Astrocyte of the hippocampus (primary cell): ENCODE measurements around the gene POLD2.

ENCODE experiments used
- DNase-seq: peaks from one replicate; pipeline ENCODE4 v3.0.0; 2011; ENCODE audit warnings: low read depth, low spot score

POLD2 gene

DNA sequence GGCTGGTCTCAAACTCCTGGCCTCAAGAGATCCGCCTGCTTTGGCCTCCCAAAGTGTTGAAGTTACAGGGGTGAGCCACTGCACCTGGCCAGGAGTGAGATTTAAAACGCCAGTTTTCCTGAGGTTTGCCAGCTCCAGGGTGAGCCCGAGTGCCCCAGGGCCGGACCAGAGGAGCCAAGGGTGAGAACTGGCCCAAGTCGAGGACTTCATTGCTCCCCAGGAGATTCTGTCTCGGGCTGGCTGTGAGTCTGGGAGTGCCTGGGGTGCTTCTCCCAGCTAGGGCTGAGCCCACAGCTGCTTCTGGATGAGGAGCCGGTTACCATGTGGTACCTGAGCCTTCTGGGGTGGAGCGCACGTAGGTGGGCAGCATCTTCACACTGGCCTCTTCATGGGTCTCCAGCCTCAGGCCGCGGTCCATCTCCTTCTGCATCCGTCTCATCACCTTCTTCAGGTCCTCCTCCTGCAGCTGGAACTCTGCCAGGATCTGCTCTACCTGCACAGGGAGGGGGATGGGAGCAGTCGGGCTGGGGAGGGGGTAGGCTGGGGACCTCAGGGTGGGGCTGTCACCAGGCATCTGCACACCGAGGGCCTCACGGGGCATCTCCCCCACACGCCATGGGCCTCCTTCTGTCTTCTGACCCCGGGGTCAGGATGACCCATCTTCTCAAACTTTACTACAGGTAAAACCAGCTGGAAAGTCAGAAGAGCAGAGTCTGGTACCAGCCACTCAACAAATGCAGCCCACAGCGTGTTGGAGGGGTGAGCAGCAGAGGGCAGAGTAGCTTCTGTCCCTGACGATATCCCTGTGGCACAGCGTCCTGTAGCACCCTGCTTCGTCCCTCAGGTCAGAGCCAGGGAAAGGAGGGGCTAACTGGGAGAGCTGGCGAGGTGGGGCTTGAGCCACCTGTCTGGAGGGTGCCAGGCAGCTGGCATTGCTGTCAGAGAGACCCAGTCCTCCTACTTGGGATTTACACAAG is 29.9 kb upstream of the POLD2 start:
- DNase-seq, result no peak

DNA sequence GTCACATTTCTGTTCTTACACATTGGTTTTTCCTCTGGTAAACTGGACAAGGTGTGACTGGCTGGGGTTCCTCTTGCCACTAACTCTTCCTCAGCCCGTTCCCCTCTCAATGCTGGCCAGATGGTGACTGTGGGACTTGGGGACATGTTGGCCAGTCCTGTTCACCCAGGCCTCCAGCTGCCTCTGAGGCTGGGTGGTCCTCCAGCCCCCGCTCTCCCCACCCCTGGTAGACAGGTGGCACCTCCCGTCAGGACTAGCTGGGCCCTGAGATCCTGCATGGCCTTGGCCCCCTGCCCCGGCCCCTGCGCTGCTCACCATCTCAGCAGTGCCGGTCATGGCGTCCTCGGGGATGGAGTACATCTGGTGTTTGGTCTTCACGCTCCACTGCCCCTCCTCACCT is 28.6 kb upstream of the POLD2 start:
- no peak for DNase-seq

DNA sequence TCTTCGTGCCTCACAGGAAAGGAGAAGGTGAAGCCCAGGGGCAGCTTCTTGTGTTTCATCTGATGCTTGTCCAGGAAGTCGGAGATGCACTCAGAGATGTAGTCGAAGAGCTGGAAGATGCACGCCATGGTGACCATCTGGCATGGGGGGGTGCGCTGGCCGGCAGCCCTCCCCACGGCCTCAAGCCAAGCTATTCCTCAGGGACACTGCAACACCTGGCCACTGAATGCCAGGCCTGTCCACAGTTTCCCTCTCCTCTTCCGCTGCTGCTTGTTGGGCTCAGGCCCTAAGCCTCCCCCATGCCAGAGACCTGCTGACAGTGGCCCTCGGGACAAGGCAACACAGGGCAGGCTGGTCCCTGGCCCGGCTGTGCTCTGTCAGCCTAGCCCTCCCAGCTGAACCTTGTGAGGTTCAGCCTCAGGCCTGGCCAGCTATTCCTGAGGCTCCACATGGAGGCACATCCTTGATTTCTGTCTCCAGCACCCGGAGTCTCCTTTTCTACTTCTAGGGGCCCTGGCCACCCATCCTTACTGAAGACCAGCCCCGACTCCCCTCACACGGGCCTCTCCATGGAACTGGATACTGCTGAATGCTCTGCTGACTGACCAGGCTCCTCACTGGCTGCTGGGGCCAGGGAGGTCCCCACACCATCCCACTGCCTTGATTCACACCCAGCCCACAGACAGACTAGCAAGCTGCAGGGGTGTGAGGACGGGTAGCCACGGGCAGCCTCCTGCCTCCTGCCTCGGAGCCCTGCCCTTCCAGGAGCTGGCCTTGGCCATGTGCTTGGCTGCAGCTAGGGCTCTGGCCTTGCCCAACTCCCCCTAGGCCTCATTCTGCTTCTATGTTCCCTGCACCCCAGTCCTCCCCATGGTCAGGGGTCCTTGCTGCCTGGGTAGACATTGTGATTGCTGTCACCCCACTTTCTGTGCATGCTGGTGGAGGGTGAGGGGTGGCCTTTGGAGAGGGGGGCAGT is 27.9 kb upstream of the POLD2 start:
- no peak for DNase-seq

DNA sequence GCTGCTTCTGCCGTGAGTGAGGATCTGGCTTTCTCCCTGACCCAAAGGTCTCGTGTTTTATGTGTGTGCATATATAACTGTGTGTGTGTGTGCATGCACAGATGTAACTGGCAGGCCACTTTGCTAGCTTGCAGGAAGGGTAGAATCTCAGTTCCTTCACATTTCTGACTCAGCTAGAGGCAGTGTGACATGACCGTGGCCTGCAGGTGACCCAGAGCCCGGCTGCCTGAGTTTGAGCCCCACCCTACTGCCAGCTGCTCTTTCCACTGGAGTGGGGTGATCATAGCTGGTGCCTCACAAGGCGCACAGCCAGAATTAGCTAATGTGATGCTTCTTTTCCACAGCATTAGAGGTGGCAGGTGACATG is 27.1 kb upstream of the POLD2 start:
- DNase-seq, result no peak

DNA sequence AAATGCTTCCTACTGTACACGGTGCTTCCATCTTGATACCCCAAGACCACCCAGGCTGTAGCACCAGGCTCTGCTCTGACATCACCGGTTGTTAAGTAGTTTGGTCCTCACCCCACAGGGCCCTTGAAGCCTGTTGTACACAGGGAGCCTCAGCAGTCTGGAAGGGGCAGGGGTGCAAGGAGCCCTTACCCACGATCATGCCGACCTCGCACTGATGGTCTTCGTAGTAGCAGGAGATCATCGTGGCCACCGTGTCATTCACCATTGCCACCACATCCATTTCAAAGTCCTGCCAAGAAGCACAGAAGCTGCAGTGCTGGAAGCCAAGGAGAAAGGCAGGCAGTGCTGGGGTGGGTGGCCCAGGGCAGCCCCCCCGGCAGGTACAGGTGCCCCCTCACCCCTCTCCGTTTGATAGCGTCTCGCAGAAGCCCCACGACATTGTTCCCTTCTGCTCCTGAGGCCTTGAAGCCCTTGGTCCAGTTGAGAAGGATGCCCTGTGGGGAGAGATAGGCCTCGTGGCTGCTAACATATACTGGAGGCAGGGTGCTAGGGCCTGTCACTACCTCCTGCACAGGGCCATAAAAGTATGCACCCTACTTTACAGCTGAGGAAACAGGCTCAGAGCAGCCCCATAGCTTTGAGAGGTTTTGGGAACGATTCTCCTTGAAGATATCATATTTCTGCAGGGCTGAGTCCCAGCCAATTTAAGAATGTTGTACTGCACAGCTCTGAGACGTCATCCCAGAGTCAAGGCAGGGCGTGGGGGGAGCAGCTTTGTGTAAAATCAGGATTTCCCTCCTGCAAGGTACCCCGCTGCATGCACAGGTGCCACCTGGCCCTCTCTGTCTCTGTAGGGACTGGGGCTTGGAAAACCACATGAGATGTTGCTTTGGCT is 26.5 kb upstream of the POLD2 start:
- DNase-seq, result no peak

DNA sequence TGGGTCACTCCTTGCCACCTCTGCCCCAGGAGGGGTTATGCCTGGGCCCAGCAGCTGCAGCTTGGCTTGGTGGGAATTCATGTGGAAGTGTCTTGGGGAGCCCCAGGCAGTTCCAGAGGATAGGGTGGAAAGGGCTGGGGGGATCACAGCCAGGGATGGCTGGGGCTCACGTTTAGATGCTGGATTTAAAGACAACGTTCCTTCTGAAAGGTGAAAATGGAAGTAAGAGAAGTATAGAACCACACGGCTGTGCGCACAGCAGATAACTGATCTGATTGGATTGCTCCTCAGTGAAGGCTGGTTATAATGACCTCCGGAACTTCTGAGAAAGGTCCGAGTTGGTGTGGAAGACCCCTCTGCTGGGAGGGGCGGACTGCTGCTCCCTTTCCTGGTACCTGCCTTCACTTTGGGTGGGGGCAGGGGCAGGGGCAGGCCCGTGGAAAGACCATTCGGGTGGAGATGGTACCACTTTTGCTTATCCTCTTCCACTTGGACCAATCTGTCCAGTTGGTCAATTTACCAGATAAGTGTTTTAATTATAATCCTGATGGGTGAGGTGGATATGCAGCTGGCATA is 25.7 kb upstream of the POLD2 start:
- no peak for DNase-seq

DNA sequence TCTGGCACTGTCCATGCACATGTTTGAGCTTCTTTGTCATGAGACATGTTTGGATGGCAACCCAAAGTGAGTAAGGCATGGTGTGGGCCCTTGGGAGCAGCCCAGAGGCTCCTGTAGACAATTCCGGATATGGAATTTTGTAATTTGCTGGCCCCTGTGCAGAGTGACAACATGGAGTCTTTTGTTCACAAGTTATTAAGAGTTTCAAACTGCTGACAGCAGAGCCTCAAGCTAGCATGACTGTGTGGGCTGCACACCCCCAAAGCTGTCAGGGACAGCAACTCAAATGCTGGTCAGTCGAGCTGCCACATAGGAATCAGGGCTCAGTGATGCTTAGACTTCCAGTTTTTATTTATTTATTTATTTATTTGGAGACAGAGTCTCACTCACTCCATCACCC is 24.8 kb upstream of the POLD2 start:
- DNase-seq, result no peak

DNA sequence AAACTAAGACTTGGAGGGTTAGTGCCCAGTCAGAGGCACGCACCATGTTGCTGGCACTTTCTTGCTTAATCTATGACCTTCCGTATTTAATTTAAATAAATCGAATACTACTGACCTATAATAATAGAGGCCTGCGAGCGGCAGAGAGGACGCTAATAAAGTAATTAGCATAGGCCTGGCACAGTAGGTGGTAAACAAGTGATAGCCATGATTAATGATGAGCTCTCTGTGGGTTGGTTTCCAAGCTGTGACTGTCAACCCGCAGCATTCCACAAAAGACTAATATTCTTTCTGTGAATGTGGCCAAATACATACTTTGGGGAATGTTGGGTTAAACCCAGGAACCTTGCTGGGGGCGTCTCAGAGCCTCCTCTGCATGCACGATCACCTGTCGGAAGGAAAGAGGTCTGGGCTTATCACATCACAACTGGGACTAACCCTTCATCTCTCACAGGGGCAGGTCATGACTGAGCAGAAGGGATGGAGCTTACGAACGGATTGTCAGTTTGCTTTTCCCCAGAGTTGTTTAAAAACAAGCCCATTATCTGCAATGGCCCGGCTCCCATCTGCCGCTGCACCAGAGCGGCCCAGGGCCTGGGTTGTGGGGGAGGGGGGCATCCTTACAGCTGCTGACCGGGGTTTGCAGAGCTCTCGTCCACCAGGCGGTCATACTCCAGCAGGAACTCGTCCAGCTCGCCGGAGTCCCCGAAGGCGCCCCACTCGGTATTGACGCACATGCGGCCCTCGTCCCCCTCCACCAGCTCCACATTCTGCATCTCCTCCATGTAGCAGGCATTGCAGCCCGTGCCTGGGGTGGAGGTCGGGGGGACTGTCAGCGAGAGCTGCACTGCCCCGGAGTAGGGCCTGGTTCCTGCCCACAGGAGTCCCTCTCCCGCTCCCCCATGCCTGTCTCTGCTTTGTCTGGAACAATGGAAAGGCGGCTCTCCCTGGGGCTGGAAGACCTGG is 24.0 kb upstream of the POLD2 start:
- DNase-seq, result peak; percentile 18

DNA sequence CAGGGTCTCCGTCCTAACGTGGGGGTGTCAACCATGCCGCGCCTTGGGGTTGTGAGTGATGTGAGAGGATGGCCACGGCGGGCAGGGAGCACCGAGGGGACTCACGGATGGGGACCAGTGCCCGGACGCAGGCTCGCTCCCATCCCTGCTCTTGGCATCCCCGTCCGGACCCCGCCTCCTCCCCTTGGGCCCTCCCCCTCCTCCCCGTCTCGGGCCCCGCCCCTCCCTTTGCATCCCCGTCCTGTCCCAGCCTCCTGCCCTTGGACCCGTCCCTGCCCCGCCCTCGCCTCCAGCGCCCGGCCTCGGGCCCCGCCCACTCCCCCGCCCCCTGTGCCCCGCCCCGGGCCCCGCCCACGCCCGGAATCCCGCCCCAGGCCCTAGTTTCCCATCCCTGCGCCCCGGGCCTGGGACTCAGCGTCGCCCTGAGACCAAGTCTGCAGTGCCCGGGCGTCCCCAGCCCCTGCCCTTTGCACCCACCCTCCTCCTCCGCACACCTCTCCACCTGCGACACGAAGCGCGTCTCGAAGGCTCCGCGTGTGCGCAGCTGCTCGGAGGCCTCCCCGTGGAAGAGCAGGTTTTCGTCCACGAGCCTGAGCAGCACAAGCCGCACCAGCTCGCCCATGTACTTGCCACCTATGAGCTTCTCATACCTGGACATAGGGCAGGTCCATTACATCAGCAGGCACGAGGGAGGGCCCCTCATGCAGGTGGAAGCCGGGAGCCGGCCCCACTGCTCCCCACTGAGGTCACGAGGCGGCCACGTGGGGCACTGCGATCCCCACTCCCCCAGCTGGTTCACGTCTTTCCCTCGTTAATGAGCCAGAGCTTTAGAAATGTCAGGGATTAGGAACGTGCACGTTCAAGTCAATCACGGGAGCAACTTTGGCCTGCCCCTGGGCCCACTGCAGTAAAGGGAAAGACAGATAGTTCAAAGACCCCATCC is 22.9 kb upstream of the POLD2 start:
- peak; percentile 81 for DNase-seq

DNA sequence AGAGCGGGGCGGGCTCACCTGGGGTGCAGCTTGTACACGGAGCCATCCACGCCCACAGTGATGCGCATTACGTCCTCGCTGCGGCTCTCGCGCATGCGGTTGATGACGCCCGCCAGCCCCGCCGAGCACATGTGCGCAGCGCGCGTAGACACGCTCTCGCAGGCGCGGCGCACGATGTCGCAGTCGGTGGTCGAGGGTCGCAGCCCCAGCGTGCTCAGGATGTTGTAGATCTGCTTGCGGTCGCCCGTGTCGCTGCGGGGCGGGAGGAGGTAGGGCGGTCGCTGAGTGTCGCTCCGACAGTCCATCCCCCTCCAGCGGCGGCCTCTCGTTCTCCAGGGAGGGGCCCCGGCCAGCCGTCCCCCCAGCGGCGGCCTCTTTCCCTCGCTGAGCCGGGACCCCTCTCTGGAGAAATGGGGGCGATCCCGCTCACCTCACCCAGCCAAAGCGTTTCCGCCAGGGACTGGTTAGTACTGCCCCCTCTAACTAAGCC is 22.2 kb upstream of the POLD2 start:
- peak; percentile 51 for DNase-seq

DNA sequence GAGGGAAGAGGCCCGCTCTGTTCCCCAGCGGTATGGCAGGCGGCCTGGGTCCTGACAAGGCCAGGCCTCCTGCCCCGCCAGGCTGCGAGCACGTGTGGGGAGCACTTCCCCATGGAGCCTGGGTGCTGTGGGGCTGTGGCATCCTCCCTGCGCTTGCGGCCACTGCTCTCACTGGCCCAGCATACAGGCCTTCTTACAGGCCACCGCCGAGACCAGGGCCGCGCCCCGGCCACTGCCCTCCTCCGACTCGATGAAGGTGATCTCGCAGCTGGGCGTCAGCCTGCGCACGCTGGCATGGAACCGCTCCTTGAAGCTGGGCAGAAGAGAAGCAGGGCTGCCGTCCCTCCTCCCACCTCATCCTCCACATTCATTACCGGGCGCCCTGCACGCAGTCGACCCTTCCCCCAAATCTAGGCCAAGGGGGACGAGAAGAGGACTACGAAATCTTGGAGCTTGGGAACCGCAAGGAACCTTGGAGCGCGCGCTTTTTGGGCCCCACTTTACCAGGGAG is 21.7 kb upstream of the POLD2 start:
- DNase-seq, result no peak

DNA sequence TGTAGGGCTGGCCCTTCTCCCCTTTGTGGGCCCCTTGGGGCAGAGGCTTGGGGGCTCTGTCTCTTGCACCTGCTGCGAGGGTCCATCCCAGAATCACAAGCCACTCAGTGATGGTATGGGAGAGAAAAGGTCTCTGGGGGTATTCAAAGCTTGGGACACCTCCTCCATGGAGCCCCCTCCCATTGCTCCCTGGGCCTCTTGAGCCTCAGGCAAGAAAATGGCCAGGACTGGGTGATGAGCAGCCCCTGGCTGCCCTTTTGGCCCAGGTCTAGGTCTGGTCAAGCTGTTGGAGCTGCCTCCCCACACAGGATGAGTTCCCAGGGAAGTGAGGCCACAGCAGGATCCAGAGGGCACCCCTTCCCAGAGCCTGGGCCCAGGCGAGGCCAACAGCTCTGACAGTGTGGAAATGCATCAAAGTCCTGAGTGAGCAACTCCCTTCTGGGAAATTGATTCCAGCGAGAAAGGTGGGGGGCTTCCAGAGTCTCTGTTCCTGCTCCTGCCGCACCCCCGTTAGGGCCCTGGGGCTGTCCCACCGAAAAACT is 21.1 kb upstream of the POLD2 start:
- DNase-seq, result no peak

DNA sequence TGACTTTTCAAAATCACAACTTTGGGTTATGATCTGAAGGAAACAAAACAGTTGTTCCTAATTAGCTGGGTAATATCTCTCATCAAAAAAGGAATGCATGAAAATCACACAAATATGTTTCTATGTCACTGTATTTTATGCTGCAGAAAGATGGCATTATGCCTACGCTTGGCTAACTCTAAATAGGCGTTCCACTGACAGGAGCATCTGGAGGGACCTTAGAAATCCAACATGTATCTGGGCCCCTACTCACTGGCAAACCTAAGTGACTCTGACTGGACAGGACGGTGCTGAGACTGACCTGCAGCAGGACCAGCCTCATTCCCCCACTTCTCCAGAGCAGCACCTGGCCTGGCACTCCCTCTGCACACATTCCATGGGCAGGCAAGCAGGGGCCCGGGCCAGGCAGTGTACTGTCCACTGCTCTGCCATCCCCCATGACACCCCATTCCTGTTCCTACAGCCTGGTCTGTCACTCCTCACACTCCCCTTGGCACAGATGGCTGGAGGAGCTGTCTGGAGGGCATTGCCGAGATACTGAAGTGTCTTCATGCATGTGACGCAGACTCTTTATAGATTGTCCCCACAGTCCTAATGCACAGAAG is 20.4 kb upstream of the POLD2 start:
- no peak for DNase-seq

DNA sequence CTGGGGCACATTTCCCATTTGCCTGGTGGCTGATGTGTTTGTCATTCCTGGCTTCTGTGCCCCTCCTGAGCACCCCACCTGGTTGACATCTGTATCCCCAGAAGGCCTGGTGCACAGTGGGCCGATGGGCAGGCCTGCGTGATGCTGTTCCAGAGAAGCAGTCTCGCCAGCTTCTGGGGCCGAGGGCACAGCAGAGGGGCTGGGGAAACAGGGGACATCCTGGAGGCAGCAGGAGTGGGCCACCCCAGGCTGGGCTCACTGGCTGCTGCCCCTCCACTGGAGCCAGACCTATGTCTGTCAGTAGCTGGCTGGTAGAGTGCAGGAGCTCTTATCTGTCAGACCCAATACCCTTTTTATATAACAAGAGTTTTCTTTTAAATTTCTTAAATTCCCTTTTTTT is 18.7 kb upstream of the POLD2 start:
- no peak for DNase-seq

DNA sequence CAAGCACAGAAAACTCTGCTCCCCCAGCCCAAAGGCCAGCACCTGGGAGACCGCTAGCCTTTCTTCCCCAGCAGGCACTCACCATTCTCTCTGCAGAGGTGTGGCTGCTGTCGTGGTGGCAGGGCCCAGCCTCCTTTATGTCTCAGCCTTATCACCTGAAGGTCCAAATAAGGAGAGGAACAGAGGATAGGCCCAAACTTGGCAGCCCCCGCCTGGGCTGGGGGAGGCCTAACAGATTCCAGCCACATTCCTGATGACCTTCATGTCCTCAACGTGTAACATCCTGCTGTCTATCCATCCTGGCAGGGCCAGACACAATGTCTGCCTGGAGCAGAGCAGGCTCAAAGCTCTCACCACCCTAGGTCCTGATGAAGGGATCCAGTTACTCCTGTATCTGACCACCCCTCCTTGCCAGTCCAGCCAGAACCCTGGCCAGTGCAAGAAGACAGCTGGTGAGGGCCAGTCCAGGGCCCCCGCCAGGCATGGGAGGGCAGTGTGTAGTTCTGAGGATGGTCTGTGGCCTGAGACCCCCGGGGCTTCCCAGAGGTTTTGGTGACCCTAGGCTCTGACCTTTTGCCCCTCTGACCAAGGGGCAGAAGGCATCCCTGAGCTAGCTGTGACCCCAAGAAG is 18.0 kb upstream of the POLD2 start, which contains the start of gene MYL7:
MYL7 (minus strand) TSS at position 112 of the 630 bp plus-strand sequence; CDS start at position 85, 27 bp downstream.
- no peak for DNase-seq

DNA sequence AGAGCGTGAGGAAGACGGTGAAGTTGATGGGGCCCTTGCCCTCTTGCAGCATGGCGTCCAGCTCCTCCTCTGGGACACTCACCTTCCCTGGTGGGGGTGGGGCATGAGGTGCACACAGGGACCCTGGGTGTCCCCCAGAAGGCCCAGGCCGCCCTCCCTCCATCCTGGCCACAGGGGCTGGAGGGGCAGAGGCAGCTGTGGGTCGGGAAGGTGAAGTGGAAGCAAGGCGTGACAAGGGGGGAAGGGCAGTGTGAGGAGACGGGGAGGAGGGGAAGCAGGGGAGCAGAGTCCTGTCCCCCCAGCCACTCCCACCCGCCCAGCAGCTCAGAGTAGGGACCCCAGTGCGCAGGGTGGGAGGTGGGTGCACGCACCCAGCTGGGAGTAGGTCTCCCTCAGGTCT is 17.0 kb upstream of the POLD2 start:
- no peak for DNase-seq
